Tibial nerve (tissue), 4 donors: Measurements from ENCODE around the gene GRIA1. TPM values are rescaled to one million over a fixed set of nuclear protein-coding genes. Genes with fewer than 3 reads are reported as not detected.
"Not testable (repeated sequence)": the region's sequence is repeated elsewhere in the genome, so short reads cannot be mapped to it uniquely, and the experiment has no call there.

ENCODE experiments used
- DNase-seq, 2 donors: peaks; one replicate each; pipeline ENCODE4 v3.0.0-alpha.2; 2019; ENCODE audit warnings: low spot score in 2 of 2
- H3K27ac ChIP-seq, 4 donors: fragments of 200-600 bp; sonication (generic) in 3 of 4; one replicate each; pipeline ENCODE4 v1.5.1; 2017 to 2019; ENCODE audit warnings: mild to moderate bottlenecking in 1 of 4
- H3K27me3 ChIP-seq, 2 donors: fragments of 200-600 bp; sonication (generic) in 1 of 2; one replicate each; pipeline versions ENCODE4 v1.5.1 to v1.6.0; 2017 to 2019
- H3K36me3 ChIP-seq, 3 donors: fragments of 200-600 bp; sonication (generic); one replicate each; pipeline ENCODE4 v1.5.1; 2018 to 2019
- H3K4me1 ChIP-seq, 4 donors: fragments of 200-600 bp; sonication (generic) in 3 of 4; one replicate each; pipeline ENCODE4 v1.5.1; 2017 to 2019
- H3K4me3 ChIP-seq, 4 donors: fragments of 200-600 bp; sonication (generic) in 3 of 4; one replicate each; pipeline ENCODE4 v1.5.1; 2017 to 2019; ENCODE audit warnings: mild to moderate bottlenecking in 1 of 4, moderate library complexity in 1 of 4
- H3K9me3 ChIP-seq, 4 donors: fragments of 200-600 bp; sonication (generic) in 3 of 4; one replicate each; pipeline ENCODE4 v1.5.1; 2017 to 2019
- CTCF ChIP-seq, 5 experiments: fragments of 200-600 bp in 3 of 5; fragments of 450-650 bp in 2 of 5; sonication (generic) in 3 of 5; IDR thresholded peaks; one replicate each; pipeline ENCODE4 v1.5.1; 2016 to 2019; ENCODE audit warnings: antibody characterized with exemption in 5 of 5, mild to moderate bottlenecking in 3 of 5, moderate library complexity in 2 of 5
- EP300 ChIP-seq, 2 donors: sonication (generic); formaldehyde crosslinking; IDR thresholded peaks; one replicate each; pipeline ENCODE4 v1.6.1; 2017; ENCODE audit warnings: antibody characterized with exemption in 2 of 2, mild to moderate bottlenecking in 1 of 2
- POLR2A ChIP-seq, 2 donors: fragments of 450-650 bp; IDR thresholded peaks; one replicate each; pipeline ENCODE4 v1.6.1; 2017; ENCODE audit warnings: antibody characterized with exemption in 2 of 2, mild to moderate bottlenecking in 2 of 2, moderate library complexity in 2 of 2
- WGBS, 2 donors: methylation state at CpG; one replicate each; pipeline ENCODE4 v1.1.5; 2018; 5-methylcytosine and 5-hydroxymethylcytosine counted together
- total RNA-seq, 4 donors: library from RNA; depleted of rRNA; stranded (reverse); fragments of >200 nt; gene quantifications; one replicate each; pipeline ENCODE4 v1.1.0, GENCODE V29; 2016

The GRIA1 gene
- total RNA-seq, 4 donors from 2014 or later, result 1.2 to 2.1 (median 1.5) TPM

GRCh38 chr5:153824909-153825308 is 334.4 kb downstream of the GRIA1 start:
- no peak for DNase-seq
- Histone ChIP-seq H3K4me1 (no peaks in the 10 kb centered on the region), H3K9me3 (peaks cover 0 to 7% (median 0%) of the 10 kb centered on the region in 4 donors), H3K4me3 (no peak overlapping the region), H3K27me3 (no peaks in the 10 kb centered on the region), H3K27ac (no peak overlapping the region), H3K36me3 (no peaks in the 10 kb centered on the region)
- 51 to 54% methylated on average over 6 of the region's 6 CpGs for WGBS, 2 donors
- TF ChIP-seq EP300 (IDR thresholded peaks at IDR 0.05) (no peak), POLR2A (IDR thresholded peaks at IDR 0.05) (no peak), CTCF (IDR thresholded peaks at IDR 0.05) (no peak)

GRCh38 chr5:153827397-153827796 is 336.9 kb downstream of the GRIA1 start:
- peaks cover 0 to 7% (median 0%) of the 10 kb centered on the region in 4 donors for H3K9me3 ChIP-seq
- H3K4me3 ChIP-seq, result no peak overlapping the region
- WGBS, 2 donors, result 47 to 51% methylated on average over 4 of the region's 4 CpGs
- H3K27ac ChIP-seq, result no peak overlapping the region
- TF ChIP-seq EP300 (IDR thresholded peaks at IDR 0.05) (no peak), CTCF (IDR thresholded peaks at IDR 0.05) (no peak), POLR2A (IDR thresholded peaks at IDR 0.05) (no peak)
- no peaks in the 10 kb centered on the region for H3K27me3 ChIP-seq
- no peaks in the 10 kb centered on the region for H3K4me1 ChIP-seq
- no peaks in the 10 kb centered on the region for H3K36me3 ChIP-seq
- peak in 1 of 2 donors; percentile 8 for DNase-seq

DNA sequence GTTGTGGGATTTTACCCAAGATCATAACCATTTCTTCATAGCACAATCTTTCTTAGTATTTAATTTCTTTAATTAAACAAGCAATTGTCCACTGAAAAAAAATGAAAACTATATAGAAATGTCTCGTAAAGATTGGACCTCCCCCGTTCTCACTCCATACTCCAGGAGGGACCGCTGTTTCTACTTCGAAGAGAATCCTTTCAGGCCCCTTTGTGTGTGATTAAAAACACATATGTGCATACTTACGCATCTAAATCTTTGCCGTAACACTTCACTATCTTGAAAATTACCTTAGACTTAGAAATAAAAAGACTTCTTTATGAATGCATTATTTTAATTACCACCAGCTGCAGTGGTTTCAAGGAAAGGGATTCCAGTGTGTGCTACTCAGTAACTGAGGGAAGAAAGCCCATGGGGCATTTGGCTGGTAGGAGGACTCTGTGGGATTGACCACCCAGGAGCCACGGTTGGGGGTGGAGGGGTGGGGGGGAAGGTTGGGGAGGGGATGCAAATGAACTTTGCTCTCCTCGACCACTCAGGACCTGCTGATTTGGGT is 339.1 kb downstream of the GRIA1 start:
- 46 to 59% methylated on average over 8 of the region's 8 CpGs for WGBS, 2 donors
- Histone ChIP-seq H3K27me3 (no peaks in the 10 kb centered on the region), H3K36me3 (no peaks in the 10 kb centered on the region), H3K9me3 (peaks cover 0 to 7% (median 0%) of the 10 kb centered on the region in 4 donors), H3K27ac (no peak overlapping the region), H3K4me3 (no peak overlapping the region), H3K4me1 (no peaks in the 10 kb centered on the region)
- TF ChIP-seq EP300 (IDR thresholded peaks at IDR 0.05), result no peak
- TF ChIP-seq POLR2A (IDR thresholded peaks at IDR 0.05), result no peak
- TF ChIP-seq CTCF (IDR thresholded peaks at IDR 0.05), result no peak
- DNase-seq, result no peak

DNA sequence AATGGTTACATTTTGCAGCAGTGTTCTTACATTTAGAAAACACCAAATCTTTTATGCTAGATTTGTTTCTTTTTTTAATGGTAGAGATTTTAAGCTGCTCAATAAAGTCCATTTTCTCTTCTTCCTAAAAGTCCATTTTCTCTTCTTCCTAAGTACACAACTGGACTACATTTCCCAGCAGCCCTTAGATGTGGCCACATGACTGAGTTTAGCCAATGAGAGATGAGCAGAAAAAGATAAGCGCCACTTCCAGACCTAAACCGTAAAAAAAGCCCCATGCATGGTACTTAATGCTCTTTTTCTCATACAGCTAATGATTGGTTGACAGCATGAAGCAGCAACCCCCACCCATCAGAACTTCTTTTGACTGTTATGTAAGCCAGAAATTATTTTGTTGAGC is 341.5 kb downstream of the GRIA1 start:
- H3K4me3 ChIP-seq, result no peak overlapping the region
- WGBS, 2 donors, result 61 to 63% methylated on average over 2 of the region's 2 CpGs
- H3K36me3 ChIP-seq, result no peaks in the 10 kb centered on the region
- no peaks in the 10 kb centered on the region for H3K27me3 ChIP-seq
- peaks cover 0 to 7% (median 0%) of the 10 kb centered on the region in 4 donors for H3K9me3 ChIP-seq
- TF ChIP-seq CTCF (IDR thresholded peaks at IDR 0.05) (no peak), POLR2A (IDR thresholded peaks at IDR 0.05) (no peak), EP300 (IDR thresholded peaks at IDR 0.05) (no peak)
- no peaks in the 10 kb centered on the region for H3K4me1 ChIP-seq
- no peak for DNase-seq
- no peak overlapping the region for H3K27ac ChIP-seq

DNA sequence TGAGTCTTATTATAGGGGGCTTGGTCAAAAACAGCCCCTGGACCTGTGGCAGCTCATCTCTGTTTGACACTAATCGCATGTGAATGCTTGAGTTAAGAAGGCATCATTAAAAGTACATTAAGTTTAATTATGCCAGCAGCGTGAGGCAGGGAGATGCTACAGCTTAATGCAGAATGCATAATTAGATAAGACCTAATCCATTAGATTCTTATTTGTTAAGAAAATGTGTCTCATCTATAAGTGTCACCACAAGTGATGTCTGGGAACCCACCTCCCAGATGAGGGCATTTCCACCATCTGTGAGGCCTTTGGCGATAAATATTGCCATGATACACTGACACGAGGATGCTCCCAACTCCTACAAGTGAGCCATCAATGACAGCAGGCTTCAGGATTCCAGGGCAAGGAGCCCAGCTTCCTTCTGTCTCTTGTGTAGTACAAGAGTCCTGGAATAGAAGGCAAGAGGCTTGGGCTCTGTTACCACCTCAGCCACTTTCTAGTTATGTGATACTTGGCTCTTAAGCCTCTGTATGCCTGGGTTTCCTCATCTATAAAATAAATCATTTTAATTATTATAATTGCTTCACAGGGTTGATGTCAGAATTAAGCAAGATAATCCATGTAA is 345.5 kb downstream of the GRIA1 start:
- Histone ChIP-seq H3K4me1 (no peaks in the 10 kb centered on the region), H3K27ac (no peak overlapping the region), H3K9me3 (no peaks in the 10 kb centered on the region), H3K36me3 (no peaks in the 10 kb centered on the region), H3K27me3 (no peaks in the 10 kb centered on the region), H3K4me3 (no peak overlapping the region)
- TF ChIP-seq EP300 (IDR thresholded peaks at IDR 0.05), result no peak
- TF ChIP-seq POLR2A (IDR thresholded peaks at IDR 0.05), result no peak
- no peak for TF ChIP-seq CTCF (IDR thresholded peaks at IDR 0.05)
- WGBS, 2 donors, result 82 to 84% methylated on average over 4 of the region's 4 CpGs
- DNase-seq, result no peak

GRCh38 chr5:153849303-153850113 is 359.0 kb downstream of the GRIA1 start:
- WGBS, 2 donors, result 83 to 88% methylated on average over 6 of the region's 6 CpGs
- H3K4me3 ChIP-seq, result not testable (repeated sequence)

More at GRCh38 chr5:153849303-153850113, 359.0 kb downstream of the GRIA1 start:
- H3K27me3 ChIP-seq, H3K36me3 ChIP-seq, H3K27ac ChIP-seq, H3K4me1 ChIP-seq, DNase-seq: not testable (repeated sequence)
- peaks cover 0 to 12% (median 1%) of the 10 kb centered on the region in 4 donors for H3K9me3 ChIP-seq
